AG04449 (cell line): ENCODE measurements around the gene BABAM2.

ENCODE experiments used
- CTCF ChIA-PET: fragments of 350-600 bp; formaldehyde crosslinking; extraction: SDS; loops from one replicate; lab custom pipeline; 2021; ENCODE audit warnings: antibody characterized with exemption; lab: Yijun Ruan, JAX
- POLR2A ChIA-PET: fragments of 400-600, 350-600 bp; formaldehyde crosslinking; extraction: SDS; loops from one replicate; lab custom pipeline; 2020; ENCODE audit warnings: antibody characterized with exemption, inconsistent platforms; lab: Yijun Ruan, JAX
- DNase-seq: peaks from one replicate; pipeline ENCODE4 v3.0.0-alpha.2; 2010; ENCODE audit warnings: low read depth, low spot score
- H3K4me3 ChIP-seq: 2 replicates; pipeline ENCODE4 v1.5.1; 2011; ENCODE audit warnings: low read depth, mild to moderate bottlenecking, control low read depth, low read length
- TF ChIP-seq, protein P1 (sequence below): IDR thresholded peaks from one replicate; pipeline ENCODE4 v1.5.1; 2011; ENCODE audit warnings: mild to moderate bottlenecking, moderate library complexity, low read length, control low read depth, inconsistent platforms; ENCODE audit not compliant: insufficient read depth; ENCODE audit errors: missing control alignments

BABAM2 gene

DNA sequence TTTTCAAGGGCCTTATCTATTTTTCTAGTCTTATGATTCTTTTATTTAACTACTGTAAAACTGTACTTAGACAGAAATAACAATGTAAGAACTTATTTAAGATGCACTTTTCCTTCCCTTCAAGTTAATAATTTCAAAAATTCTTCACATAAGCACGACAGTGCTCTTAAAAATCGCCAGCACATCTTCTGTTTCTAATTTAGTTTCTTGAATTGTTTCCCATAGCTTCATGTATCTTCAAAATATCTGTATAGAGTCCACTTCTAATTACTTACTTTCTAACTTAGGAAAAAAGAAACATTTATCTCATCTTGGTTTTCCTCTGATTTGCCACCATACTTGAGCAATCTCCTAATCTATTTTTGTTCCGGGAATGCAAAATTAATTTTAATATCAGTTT is 196.1 kb downstream of the BABAM2 start:
- CTCF ChIA-PET: interaction anchor here (1.2 to 1.4 kb wide), 2 partner anchors 364 to 403 kb away, joined by 4 read pairs; no protein-coding TSS in a partner anchor

GRCh38 chr2:28088970-28089369 is 198.4 kb downstream of the BABAM2 start:
- ChIA-PET POLR2A (interaction anchor here (0.5 to 0.8 kb wide), 2 partner anchors 9 to 20 kb away, joined by 3 read pairs; no protein-coding TSS in a partner anchor), CTCF (interaction anchor here (1.6 kb wide), 1 partner anchor 385 kb away, joined by 3 read pairs; no protein-coding TSS in a partner anchor)
- TF ChIP-seq, protein P1, sequence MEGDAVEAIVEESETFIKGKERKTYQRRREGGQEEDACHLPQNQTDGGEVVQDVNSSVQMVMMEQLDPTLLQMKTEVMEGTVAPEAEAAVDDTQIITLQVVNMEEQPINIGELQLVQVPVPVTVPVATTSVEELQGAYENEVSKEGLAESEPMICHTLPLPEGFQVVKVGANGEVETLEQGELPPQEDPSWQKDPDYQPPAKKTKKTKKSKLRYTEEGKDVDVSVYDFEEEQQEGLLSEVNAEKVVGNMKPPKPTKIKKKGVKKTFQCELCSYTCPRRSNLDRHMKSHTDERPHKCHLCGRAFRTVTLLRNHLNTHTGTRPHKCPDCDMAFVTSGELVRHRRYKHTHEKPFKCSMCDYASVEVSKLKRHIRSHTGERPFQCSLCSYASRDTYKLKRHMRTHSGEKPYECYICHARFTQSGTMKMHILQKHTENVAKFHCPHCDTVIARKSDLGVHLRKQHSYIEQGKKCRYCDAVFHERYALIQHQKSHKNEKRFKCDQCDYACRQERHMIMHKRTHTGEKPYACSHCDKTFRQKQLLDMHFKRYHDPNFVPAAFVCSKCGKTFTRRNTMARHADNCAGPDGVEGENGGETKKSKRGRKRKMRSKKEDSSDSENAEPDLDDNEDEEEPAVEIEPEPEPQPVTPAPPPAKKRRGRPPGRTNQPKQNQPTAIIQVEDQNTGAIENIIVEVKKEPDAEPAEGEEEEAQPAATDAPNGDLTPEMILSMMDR: no peak
- no peak for DNase-seq
- H3K4me3 ChIP-seq: no peak overlapping the region

More for the DNA sequence above, 196.1 kb downstream of the BABAM2 start:
- DNase-seq: no peak
- POLR2A ChIA-PET: interaction anchor here (0.6 kb wide), 1 partner anchor 453 kb away, joined by 3 read pairs; no protein-coding TSS in a partner anchor
- TF ChIP-seq, protein P1: no peak
- no peak overlapping the region for H3K4me3 ChIP-seq

GRCh38 chr2:28089486-28089885 is 199.0 kb downstream of the BABAM2 start:
- TF ChIP-seq, protein P1: no peak

DNA sequence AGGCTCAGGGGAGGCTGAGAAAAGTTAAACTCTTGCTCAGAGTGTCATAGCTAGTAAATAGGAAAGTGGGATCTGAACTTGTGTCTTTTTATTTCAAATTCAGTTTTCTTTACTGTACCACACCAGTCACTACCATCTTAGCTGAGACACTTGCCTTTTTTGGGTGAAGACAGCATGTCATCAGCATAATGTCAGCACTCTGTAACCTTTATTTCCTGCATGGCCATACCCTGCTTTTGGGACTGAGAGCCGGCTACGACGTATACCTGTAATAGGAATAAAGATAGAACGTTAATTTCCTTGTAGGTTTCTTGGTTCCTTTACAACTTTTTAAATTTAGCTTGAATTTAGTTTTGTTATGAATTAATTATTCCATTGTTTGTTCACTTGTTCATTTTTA is 202.8 kb downstream of the BABAM2 start:
- no peak overlapping the region for H3K4me3 ChIP-seq
- ChIA-PET POLR2A (no interaction called here), CTCF (interaction anchor here (0.7 to 1.6 kb wide), 2 partner anchors 9 to 389 kb away, joined by 3 to 4 read pairs; no protein-coding TSS in a partner anchor)
- TF ChIP-seq, protein P1: no peak
- no peak for DNase-seq

More at GRCh38 chr2:28089486-28089885, 199.0 kb downstream of the BABAM2 start:
- DNase-seq: no peak
- CTCF ChIA-PET: interaction anchor here (1.6 kb wide), 1 partner anchor 386 kb away, joined by 3 read pairs; no protein-coding TSS in a partner anchor
- POLR2A ChIA-PET: interaction anchor here (0.5 kb wide), 1 partner anchor 21 kb away, joined by 3 read pairs; no protein-coding TSS in a partner anchor
- H3K4me3 ChIP-seq: no peak overlapping the region

DNA sequence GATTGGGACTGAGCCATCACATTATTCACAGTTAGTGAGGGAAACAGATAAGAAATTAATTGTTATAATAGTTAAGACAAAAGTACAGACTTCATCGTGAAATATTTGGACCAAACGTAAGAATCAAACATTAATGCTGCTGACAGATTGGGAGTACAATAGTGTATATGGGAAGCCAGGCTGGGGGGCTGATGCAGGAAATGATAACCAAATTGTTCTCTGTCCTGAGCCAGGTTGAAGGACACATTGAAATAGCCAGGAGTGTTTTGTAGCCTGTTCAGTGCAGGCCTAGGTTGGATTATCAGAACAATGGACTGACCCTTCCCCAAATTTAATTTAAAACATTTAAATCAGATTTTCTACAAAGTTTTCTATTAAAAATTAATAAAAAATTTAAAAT is 203.2 kb downstream of the BABAM2 start:
- TF ChIP-seq, protein P1: no peak
- POLR2A ChIA-PET: no interaction called here
- no peak overlapping the region for H3K4me3 ChIP-seq
- DNase-seq: no peak
- CTCF ChIA-PET: interaction anchor here (1.4 to 1.6 kb wide), 2 partner anchors 297 to 390 kb away, joined by 3 to 4 read pairs; no protein-coding TSS in a partner anchor

GRCh38 chr2:28094739-28095138 is 204.2 kb downstream of the BABAM2 start:
- ChIA-PET CTCF (interaction anchor here (1.4 to 1.6 kb wide), 2 partner anchors 296 to 391 kb away, joined by 3 to 4 read pairs; no protein-coding TSS in a partner anchor), POLR2A (no interaction called here)
- DNase-seq: no peak
- TF ChIP-seq, protein P1: no peak
- H3K4me3 ChIP-seq: no peak overlapping the region
